ENCODE data around the gene SEL1L2.

Gene SEL1L2

DNA sequence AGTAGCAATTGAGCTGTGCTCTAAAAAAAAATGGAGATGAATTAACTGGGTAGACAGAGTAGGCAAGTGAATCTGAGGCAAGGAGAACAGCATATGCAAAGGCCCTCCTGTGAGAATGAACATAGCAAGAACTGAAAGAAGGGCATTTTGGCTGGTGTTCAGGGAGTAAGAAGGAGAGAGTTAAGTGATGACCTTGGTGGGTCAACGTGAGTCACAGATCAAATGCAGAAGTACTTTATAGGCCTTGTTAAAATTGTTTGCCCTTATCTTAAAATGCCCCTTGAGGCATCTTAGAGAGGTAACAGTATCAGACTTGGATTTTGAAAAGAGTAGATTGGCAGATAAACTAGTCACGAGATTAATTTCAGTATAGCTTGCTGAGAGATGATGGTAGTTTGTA lies 181.0 kb downstream of the SEL1L2 start:
- DNase-seq = no peak

DNA sequence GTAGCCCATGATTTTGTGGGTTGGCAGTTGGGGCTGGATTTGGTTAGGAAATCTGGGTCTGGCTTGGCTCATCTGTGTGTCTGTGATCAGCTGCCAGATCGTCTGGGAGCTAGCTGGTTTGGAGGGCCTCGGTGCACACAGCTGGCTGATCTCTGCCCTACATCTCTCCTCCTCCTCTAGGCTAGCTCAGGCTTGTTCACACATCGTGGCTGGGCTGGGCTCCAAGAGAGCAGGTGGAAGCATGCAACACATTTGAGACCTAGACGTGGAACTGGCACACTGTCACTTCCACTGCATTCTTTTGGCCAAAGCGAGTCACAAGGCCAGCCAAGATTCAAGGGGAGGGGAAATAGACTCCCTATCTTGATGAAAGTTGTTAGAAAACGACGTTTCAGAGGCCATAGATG lies 189.7 kb downstream of the SEL1L2 start:
- no peak for DNase-seq

GRCh38 chr20:13799974-13800373 lies 190.4 kb downstream of the SEL1L2 start:
- no peak for DNase-seq

All from amniotic stem cell (primary cell).